NOMO-1 treated with DMSO at 0.1 percent for 48 hours (cell line): Measurements from ENCODE around the gene ZNF18.
"Not testable (repeated sequence)": the region's sequence is repeated elsewhere in the genome, so short reads cannot be mapped to it uniquely, and the experiment has no call there.

Experiments
- DNase-seq: peaks from one replicate; lab custom pipeline; 2025; ENCODE audit not compliant: unreplicated experiment; lab: John Stamatoyannopoulos, UW

Gene ZNF18

GRCh38 chr17:11986942-11987329 is 10.3 kb downstream of the ZNF18 start:
- DNase-seq, result no peak

- DNase-seq, result no peak
Measured at GRCh38 chr17:11986179-11986941, 10.9 kb downstream of the ZNF18 start.

- no peak for DNase-seq
Measured at GRCh38 chr17:11981862-11982261, 15.4 kb downstream of the ZNF18 start.

- DNase-seq, result no peak
Measured at GRCh38 chr17:11980813-11981212, 16.5 kb downstream of the ZNF18 start.

GRCh38 chr17:11979795-11980194 is 17.5 kb downstream of the ZNF18 start:
- DNase-seq, result no peak

GRCh38 chr17:11972741-11973140 is 24.5 kb downstream of the ZNF18 start:
- DNase-seq, result not testable (repeated sequence)

- no peak for DNase-seq
Measured at GRCh38 chr17:11969565-11969964, 27.7 kb downstream of the ZNF18 start.

- no peak for DNase-seq
Measured at GRCh38 chr17:11954936-11955335, 42.3 kb downstream of the ZNF18 start.

GRCh38 chr17:11953924-11954323 is 43.4 kb downstream of the ZNF18 start:
- DNase-seq, result no peak

GRCh38 chr17:11952610-11953009 is 44.7 kb downstream of the ZNF18 start:
- DNase-seq, result no peak

GRCh38 chr17:11950771-11951519 is 46.3 kb downstream of the ZNF18 start:
- no peak for DNase-seq

GRCh38 chr17:11949571-11949970 is 47.7 kb downstream of the ZNF18 start:
- not testable (repeated sequence) for DNase-seq

- no peak for DNase-seq
Measured at GRCh38 chr17:11948789-11949188, 48.5 kb downstream of the ZNF18 start.

GRCh38 chr17:11944587-11944986 is 52.7 kb downstream of the ZNF18 start:
- DNase-seq, result no peak

- DNase-seq, result no peak
Measured at GRCh38 chr17:11943759-11944347, 53.4 kb downstream of the ZNF18 start.

- not testable (repeated sequence) for DNase-seq
Measured at GRCh38 chr17:11943086-11943485, 54.2 kb downstream of the ZNF18 start.

GRCh38 chr17:11940904-11941303 is 56.4 kb downstream of the ZNF18 start:
- no peak for DNase-seq

GRCh38 chr17:11935734-11936406 is 61.4 kb downstream of the ZNF18 start:
- peak; percentile 9 for DNase-seq

- no peak for DNase-seq
Measured at GRCh38 chr17:11932337-11932898, 64.9 kb downstream of the ZNF18 start.

GRCh38 chr17:11928436-11928835 is 68.8 kb downstream of the ZNF18 start:
- no peak for DNase-seq
